Neural cell (in vitro differentiated cells): ENCODE measurements around the gene SAMD7. TPM values are rescaled to one million over a fixed set of nuclear protein-coding genes. Genes with fewer than 3 reads are reported as not detected.

Source experiments
- H2AFZ ChIP-seq: fragments of 200-600, 300-800 bp; sonication (generic), shearing (Covaris generic); 2 replicates; pipeline ENCODE4 v1.6.0; 2014; ENCODE audit warnings: low read depth, mild to moderate bottlenecking, antibody characterized with exemption, low read length, moderate library complexity
- H3F3A ChIP-seq: fragments of 200-600 bp; shearing (Covaris generic); 2 replicates; pipeline ENCODE4 v1.6.1; 2016; ENCODE audit warnings: mild to moderate bottlenecking, moderate library complexity, mixed read lengths, antibody characterized with exemption, low read length; ENCODE audit not compliant: insufficient read depth, poor library complexity, severe bottlenecking
- H3K27ac ChIP-seq: fragments of 200-600, 300-800 bp; sonication (generic), shearing (Covaris generic); 2 replicates; pipeline ENCODE4 v1.5.1; 2014; ENCODE audit warnings: mild to moderate bottlenecking, low read length, moderate library complexity
- H3K27me3 ChIP-seq: fragments of 300-800, 200-600 bp; sonication (generic), shearing (Covaris generic); 2 replicates; pipeline ENCODE4 v1.6.0; 2014; ENCODE audit warnings: mild to moderate bottlenecking, low read depth, low read length, moderate library complexity; ENCODE audit not compliant: insufficient read depth
- H3K36me3 ChIP-seq: fragments of 300-800, 200-600 bp; sonication (generic), shearing (Covaris generic); 2 replicates; pipeline ENCODE4 v1.5.1; 2014; ENCODE audit warnings: mild to moderate bottlenecking, antibody characterized with exemption, low read length, moderate library complexity; ENCODE audit not compliant: insufficient read depth
- H3K4me2 ChIP-seq: fragments of 300-800, 200-600 bp; sonication (generic), shearing (Covaris generic); 2 replicates; pipeline ENCODE4 v1.6.0; 2014; ENCODE audit warnings: mild to moderate bottlenecking, low read length
- H3K4me3 ChIP-seq: fragments of 300-800, 200-600 bp; sonication (generic), shearing (Covaris generic); 2 replicates; pipeline ENCODE4 v1.5.1; 2014; ENCODE audit warnings: mild to moderate bottlenecking, low read length, moderate library complexity
- H3K79me2 ChIP-seq: fragments of 200-600 bp; shearing (Covaris generic); replicated peaks from 2 replicates; pipeline ENCODE4 v1.6.0; 2014; ENCODE audit warnings: mild to moderate bottlenecking, low read length, moderate library complexity; ENCODE audit not compliant: insufficient read depth
- H3K9ac ChIP-seq: fragments of 300-800, 200-600 bp; sonication (generic), shearing (Covaris generic); 2 replicates; pipeline ENCODE4 v1.6.1; 2016; ENCODE audit warnings: mild to moderate bottlenecking, low read length, mixed read lengths
- H3K9me2 ChIP-seq: fragments of 200-600 bp; shearing (Covaris generic); 2 replicates; pipeline ENCODE4 v1.6.1; 2016; ENCODE audit warnings: mild to moderate bottlenecking, low read length, mixed read lengths; ENCODE audit not compliant: insufficient read depth
- H3K9me3 ChIP-seq: fragments of 200-600, 300-800 bp; sonication (generic), shearing (Covaris generic); 2 replicates; pipeline ENCODE4 v1.6.1; 2016; ENCODE audit warnings: mild to moderate bottlenecking, mixed run types, low read length, moderate library complexity, mixed read lengths
- H4K20me1 ChIP-seq: fragments of 200-600 bp; shearing (Covaris generic); 2 replicates; pipeline ENCODE4 v1.6.1; 2016; ENCODE audit warnings: mild to moderate bottlenecking, mixed run types; ENCODE audit not compliant: insufficient read depth
- CTCF ChIP-seq: fragments of 450-650 bp; IDR thresholded peaks from 2 replicates; pipeline ENCODE4 v1.5.1; 2014; ENCODE audit warnings: antibody characterized with exemption, mild to moderate bottlenecking, moderate library complexity; ENCODE audit not compliant: poor library complexity, severe bottlenecking
- EP300 ChIP-seq: fragments of 450-650 bp; conservative IDR thresholded peaks from 2 replicates; pipeline ENCODE4 v1.6.1; 2014; ENCODE audit warnings: antibody characterized with exemption, mild to moderate bottlenecking, moderate library complexity; ENCODE audit not compliant: poor library complexity, severe bottlenecking
- EZH2 ChIP-seq: fragments of 200-600, 300-800 bp; shearing (Covaris generic), sonication (generic); IDR thresholded peaks from 2 replicates; pipeline ENCODE4 v1.6.1; 2014; ENCODE audit warnings: antibody characterized with exemption, low read length, borderline replicate concordance, mild to moderate bottlenecking; ENCODE audit not compliant: insufficient read depth, poor library complexity, severe bottlenecking
- MXI1 ChIP-seq: fragments of 450-650 bp; conservative IDR thresholded peaks from 2 replicates; pipeline ENCODE4 v1.6.1; 2014; ENCODE audit warnings: antibody characterized with exemption, mild to moderate bottlenecking; ENCODE audit not compliant: poor library complexity, severe bottlenecking
- POLR2AphosphoS5 ChIP-seq: IDR thresholded peaks from 2 replicates; pipeline ENCODE4 v1.6.1; 2012
- RAD21 ChIP-seq: fragments of 450-650 bp; conservative IDR thresholded peaks from 2 replicates; pipeline ENCODE4 v1.6.1; 2014; ENCODE audit warnings: antibody characterized with exemption, mild to moderate bottlenecking, moderate library complexity
- REST ChIP-seq: IDR thresholded peaks from 2 replicates; pipeline ENCODE4 v1.6.1; 2012; ENCODE audit warnings: borderline replicate concordance
- SMC3 ChIP-seq: fragments of 450-650 bp; conservative IDR thresholded peaks from 2 replicates; pipeline ENCODE4 v1.6.1; 2014; ENCODE audit warnings: antibody characterized with exemption, mild to moderate bottlenecking, moderate library complexity; ENCODE audit not compliant: poor library complexity
- TAF1 ChIP-seq: IDR thresholded peaks from 2 replicates; pipeline ENCODE4 v1.6.1; 2012; ENCODE audit warnings: low read depth
- polyA plus RNA-seq: library from polyadenylated mRNA; depleted of rRNA; stranded (reverse); fragments of >200 nt; gene quantifications from 2 replicates; pipeline ENCODE4 v1.2.3, GENCODE V29; 2014

Gene SAMD7
- polyA plus RNA-seq, 1 donor from 2014 or later = not detected

GRCh38 chr3:169871129-169871886 is 40.1 kb upstream of the SAMD7 start:
- no peaks in the 10 kb centered on the region for H3K9me3 ChIP-seq
- no peaks in the 10 kb centered on the region for H3K79me2 ChIP-seq
- H3K4me3 ChIP-seq = no peak overlapping the region
- TF ChIP-seq MXI1 = no peak
- no peak for TF ChIP-seq SMC3
- no peak for TF ChIP-seq REST
- no peak for TF ChIP-seq EZH2
- TF ChIP-seq CTCF = no peak
- no peak for TF ChIP-seq EP300
- no peak for TF ChIP-seq RAD21
- no peak for TF ChIP-seq POLR2AphosphoS5
- TF ChIP-seq TAF1 = no peak
- H3K27ac ChIP-seq = no peak overlapping the region
- no peaks in the 10 kb centered on the region for H4K20me1 ChIP-seq
- H3K27me3 ChIP-seq = no peaks in the 10 kb centered on the region
- H3K4me2 ChIP-seq = no peak overlapping the region
- no peaks in the 10 kb centered on the region for H3F3A ChIP-seq
- no peak overlapping the region for H2AFZ ChIP-seq
- no peaks in the 10 kb centered on the region for H3K36me3 ChIP-seq
- no peaks in the 10 kb centered on the region for H3K9me2 ChIP-seq
- no peak overlapping the region for H3K9ac ChIP-seq

DNA sequence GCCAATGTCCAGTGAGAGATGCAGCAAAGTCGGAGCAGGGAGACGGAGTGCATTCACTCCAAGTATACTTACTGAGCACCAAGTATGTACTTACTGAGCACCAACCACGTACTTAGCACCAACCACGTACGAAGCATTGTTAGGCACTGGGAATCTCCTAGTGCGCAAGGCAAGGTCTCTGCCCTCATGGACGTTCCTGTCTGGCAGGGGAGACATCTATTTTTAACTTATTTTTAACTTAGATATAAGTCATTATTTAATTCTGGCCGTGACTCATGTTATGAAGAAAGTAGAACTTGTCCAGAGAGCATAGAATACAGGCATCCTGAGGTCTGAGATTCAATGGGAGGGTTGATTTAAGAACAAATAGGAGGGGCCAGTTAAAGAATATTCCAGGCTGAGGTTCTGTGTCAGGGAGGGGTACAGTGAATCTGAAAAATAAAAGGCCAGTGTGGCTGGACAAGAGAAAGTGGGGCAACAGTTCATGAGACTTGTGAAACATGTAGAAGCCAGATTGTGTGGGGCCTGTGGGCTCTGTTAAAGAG is 32.3 kb upstream of the SAMD7 start:
- H3K4me3 ChIP-seq = no peak overlapping the region
- no peak overlapping the region for H3K9ac ChIP-seq
- no peaks in the 10 kb centered on the region for H3K9me2 ChIP-seq
- H4K20me1 ChIP-seq = no peaks in the 10 kb centered on the region
- H3K79me2 ChIP-seq = no peaks in the 10 kb centered on the region
- H3K27ac ChIP-seq = no peak overlapping the region
- TF ChIP-seq EP300 (no peak), EZH2 (no peak), RAD21 (no peak), CTCF (no peak), POLR2AphosphoS5 (no peak), MXI1 (no peak), SMC3 (no peak), TAF1 (no peak), REST (no peak)
- no peaks in the 10 kb centered on the region for H3K27me3 ChIP-seq
- no peaks in the 10 kb centered on the region for H3F3A ChIP-seq
- no peak overlapping the region for H3K4me2 ChIP-seq
- H3K9me3 ChIP-seq = no peaks in the 10 kb centered on the region
- H2AFZ ChIP-seq = no peak overlapping the region
- H3K36me3 ChIP-seq = no peaks in the 10 kb centered on the region
